ENCODE measurements around the gene ATOH8.

ATOH8 gene

DNA sequence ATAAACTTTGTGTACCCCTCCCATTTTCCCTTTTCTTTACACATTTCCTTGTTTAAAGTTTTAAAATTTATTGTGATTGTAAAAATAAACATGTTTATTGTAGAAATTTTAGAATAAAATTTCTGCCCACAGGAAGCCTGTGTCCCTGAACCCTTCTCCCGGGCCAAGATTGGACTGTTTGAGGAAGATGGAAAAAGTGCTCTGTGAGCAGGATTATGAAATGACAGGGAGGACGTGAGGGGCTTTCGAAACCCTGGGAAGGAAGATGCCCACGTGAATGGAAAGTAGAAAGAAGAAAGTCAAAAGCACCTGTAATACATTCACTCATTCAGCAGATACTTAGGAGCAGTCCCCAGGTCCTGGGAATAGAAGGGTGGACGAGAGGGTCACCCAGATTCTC, 25.4 kb upstream of the ATOH8 start:
- H3K27me3 ChIP-seq (ENCODE audit: control insufficient read depth, insufficient read depth, low read length, poor library complexity, severe bottlenecking) = peaks cover 6% of the 10 kb centered on the region
- 80 to 93% methylated on average over 5 of the region's 5 CpGs for WGBS, 2 experiments
- no peaks in the 10 kb centered on the region for H3K9me3 ChIP-seq (ENCODE audit: control insufficient read depth, low read length)
- H3K27ac ChIP-seq (ENCODE audit: insufficient read depth, low read depth, low read length, poor library complexity, severe bottlenecking) = no peak overlapping the region
- H3K4me3 ChIP-seq (ENCODE audit: insufficient read depth, low read depth, low read length) = no peak overlapping the region
- peaks cover 5% of the 10 kb centered on the region for H3K4me1 ChIP-seq (ENCODE audit: control insufficient read depth, insufficient read depth, low read length)
- no peaks in the 10 kb centered on the region for H3K36me3 ChIP-seq (ENCODE audit: control insufficient read depth, insufficient read depth, low read length)

DNA sequence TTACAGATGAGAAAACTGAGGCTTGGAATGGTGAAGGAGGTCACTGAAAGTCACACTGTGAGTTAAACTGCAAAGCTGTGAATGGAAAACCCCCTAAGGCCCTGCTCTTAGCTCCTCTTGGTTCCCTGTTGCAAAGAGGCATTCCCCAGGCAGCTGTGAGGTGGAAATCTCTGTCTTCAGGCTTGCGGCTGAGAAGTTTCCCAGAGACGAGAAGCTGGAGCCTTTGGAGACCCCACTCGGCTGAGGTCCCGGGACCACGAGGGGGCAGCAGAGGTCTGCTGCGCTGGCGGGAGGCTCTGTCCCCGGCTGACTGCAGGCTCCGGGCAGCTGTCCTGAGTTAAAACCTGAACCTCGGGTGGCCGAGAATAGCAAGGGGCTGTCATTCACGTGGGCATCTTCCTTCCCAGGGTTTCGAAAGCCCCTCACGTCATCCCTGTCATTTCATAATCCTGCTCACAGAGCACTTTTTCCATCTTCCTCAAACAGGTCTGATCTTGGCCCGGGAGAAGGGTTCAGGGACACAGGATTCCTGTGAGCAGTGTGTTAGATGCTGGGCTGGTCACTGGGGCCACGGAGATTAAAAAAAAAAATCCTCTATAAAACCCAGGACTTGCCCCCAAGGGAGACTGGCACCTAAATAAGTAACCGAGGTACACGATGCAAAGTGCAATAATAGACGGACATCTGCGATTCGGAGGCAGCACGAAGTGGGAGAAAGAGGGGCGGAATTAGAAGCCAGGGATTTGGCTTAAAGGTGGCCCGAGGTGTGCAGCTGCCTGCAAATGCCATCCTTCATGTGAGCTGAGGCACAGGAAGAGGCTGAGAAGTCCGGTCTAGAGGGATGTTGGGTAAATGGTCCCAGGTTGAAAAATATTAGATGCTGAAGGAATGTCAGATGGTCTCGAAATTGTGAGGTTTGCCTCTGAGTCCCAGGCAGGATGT, 24.6 kb upstream of the ATOH8 start:
- Histone ChIP-seq H3K4me3 (ENCODE audit: insufficient read depth, low read depth, low read length) (no peak overlapping the region), H3K27ac (ENCODE audit: insufficient read depth, low read depth, low read length, poor library complexity, severe bottlenecking) (no peak overlapping the region), H3K9me3 (ENCODE audit: control insufficient read depth, low read length) (no peaks in the 10 kb centered on the region), H3K4me1 (ENCODE audit: control insufficient read depth, insufficient read depth, low read length) (peaks cover 5% of the 10 kb centered on the region), H3K27me3 (ENCODE audit: control insufficient read depth, insufficient read depth, low read length, poor library complexity, severe bottlenecking) (peaks cover 6% of the 10 kb centered on the region), H3K36me3 (ENCODE audit: control insufficient read depth, insufficient read depth, low read length) (no peaks in the 10 kb centered on the region)
- 45 to 46% methylated on average over 26 of the region's 26 CpGs for WGBS, 2 experiments

DNA sequence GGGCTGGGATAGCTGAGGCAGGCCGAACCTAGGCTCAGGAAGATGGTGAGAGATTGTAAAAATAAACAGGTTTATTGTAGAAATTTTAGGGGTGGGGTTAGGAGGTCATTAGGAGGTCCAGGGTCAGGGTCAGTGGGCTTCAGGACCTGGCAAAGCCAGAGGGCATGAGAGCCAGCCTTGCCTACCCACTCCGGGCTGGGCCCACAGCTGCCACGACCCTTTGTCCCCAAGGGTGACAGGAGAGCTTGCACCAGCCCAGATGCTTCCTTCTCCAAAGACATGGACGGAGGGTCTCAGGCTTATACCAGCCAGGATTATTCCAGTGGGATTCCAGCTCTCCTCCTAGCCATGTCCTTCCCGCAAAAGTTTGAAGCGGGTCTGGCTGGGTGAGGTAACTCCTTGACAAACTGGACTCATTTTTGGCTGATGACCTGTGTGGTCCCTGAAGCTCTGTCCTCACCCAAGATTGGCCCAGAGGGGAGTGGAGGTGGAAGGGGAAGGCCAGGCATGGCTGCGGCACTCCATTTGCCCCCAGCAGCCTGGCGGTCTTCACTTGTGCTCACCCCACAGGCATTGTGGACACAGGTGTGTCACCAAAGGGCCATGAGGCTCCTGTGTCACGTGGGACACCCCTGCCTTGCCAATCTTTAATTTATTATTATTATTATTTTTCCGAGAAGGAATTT, 23.8 kb upstream of the ATOH8 start:
- Histone ChIP-seq H3K27me3 (ENCODE audit: control insufficient read depth, insufficient read depth, low read length, poor library complexity, severe bottlenecking) (peaks cover 6% of the 10 kb centered on the region), H3K4me3 (ENCODE audit: insufficient read depth, low read depth, low read length) (no peak overlapping the region), H3K9me3 (ENCODE audit: control insufficient read depth, low read length) (no peaks in the 10 kb centered on the region), H3K36me3 (ENCODE audit: control insufficient read depth, insufficient read depth, low read length) (no peaks in the 10 kb centered on the region), H3K27ac (ENCODE audit: insufficient read depth, low read depth, low read length, poor library complexity, severe bottlenecking) (no peak overlapping the region), H3K4me1 (ENCODE audit: control insufficient read depth, insufficient read depth, low read length) (peaks cover 5% of the 10 kb centered on the region)
- 89 to 93% methylated on average over 10 of the region's 10 CpGs for WGBS, 2 experiments

DNA sequence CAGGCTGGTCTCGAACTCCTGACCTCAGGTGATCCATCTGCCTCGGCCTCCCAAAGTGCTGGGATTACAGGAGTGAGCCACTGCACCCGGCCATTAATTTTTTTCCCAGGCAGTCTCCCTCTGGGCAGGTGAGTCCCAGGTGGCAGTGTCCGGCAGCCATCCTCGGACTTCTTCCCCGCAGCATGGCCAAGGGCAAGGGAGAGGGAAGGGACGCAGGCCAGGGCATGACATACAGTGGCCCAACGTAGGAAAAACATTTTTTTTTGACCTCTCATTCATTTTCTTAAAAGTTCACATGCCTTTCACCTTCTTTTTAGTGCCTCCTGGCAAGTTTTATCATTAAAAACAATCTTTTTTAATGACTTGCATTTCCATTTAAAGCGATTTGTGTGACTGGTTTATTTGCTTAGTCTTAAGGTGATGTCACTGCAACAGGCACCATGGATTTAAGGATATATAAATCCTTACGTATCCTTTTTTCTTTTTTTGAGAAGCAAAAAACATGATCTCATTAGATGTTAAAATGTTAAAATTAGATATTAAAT, 23.0 kb upstream of the ATOH8 start:
- no peaks in the 10 kb centered on the region for H3K36me3 ChIP-seq (ENCODE audit: control insufficient read depth, insufficient read depth, low read length)
- peaks cover 6% of the 10 kb centered on the region for H3K27me3 ChIP-seq (ENCODE audit: control insufficient read depth, insufficient read depth, low read length, poor library complexity, severe bottlenecking)
- WGBS, 2 experiments = 93 to 95% methylated on average over 9 of the region's 10 CpGs
- H3K4me1 ChIP-seq (ENCODE audit: control insufficient read depth, insufficient read depth, low read length) = peaks cover 5% of the 10 kb centered on the region
- no peak overlapping the region for H3K4me3 ChIP-seq (ENCODE audit: insufficient read depth, low read depth, low read length)
- no peaks in the 10 kb centered on the region for H3K9me3 ChIP-seq (ENCODE audit: control insufficient read depth, low read length)
- H3K27ac ChIP-seq (ENCODE audit: insufficient read depth, low read depth, low read length, poor library complexity, severe bottlenecking) = no peak overlapping the region

DNA sequence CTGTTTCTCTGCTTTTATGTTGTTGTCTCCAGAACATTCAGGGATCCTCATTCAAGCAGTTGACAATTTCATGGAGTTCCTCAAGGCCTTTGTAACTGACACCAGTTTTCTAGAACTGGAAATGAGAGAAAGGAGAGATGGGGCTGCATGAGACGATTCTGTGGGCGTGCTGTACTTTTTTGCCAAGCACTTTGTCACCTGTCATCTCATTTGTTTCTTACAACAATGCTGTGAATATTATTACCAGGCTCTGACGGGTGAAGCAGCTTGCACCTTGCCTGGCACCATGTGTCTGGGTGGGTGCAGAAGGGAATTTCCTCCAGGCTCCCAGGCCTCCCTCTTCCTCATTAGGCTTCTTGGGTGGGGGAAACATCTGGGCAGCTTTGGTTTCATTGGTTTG, 22.2 kb upstream of the ATOH8 start:
- no peak overlapping the region for H3K27ac ChIP-seq (ENCODE audit: insufficient read depth, low read depth, low read length, poor library complexity, severe bottlenecking)
- peaks cover 6% of the 10 kb centered on the region for H3K27me3 ChIP-seq (ENCODE audit: control insufficient read depth, insufficient read depth, low read length, poor library complexity, severe bottlenecking)
- H3K36me3 ChIP-seq (ENCODE audit: control insufficient read depth, insufficient read depth, low read length) = no peaks in the 10 kb centered on the region
- no peaks in the 10 kb centered on the region for H3K9me3 ChIP-seq (ENCODE audit: control insufficient read depth, low read length)
- H3K4me3 ChIP-seq (ENCODE audit: insufficient read depth, low read depth, low read length) = no peak overlapping the region
- WGBS, 2 experiments = 86 to 100% methylated on average over 3 of the region's 3 CpGs
- peaks cover 5% of the 10 kb centered on the region for H3K4me1 ChIP-seq (ENCODE audit: control insufficient read depth, insufficient read depth, low read length)

DNA sequence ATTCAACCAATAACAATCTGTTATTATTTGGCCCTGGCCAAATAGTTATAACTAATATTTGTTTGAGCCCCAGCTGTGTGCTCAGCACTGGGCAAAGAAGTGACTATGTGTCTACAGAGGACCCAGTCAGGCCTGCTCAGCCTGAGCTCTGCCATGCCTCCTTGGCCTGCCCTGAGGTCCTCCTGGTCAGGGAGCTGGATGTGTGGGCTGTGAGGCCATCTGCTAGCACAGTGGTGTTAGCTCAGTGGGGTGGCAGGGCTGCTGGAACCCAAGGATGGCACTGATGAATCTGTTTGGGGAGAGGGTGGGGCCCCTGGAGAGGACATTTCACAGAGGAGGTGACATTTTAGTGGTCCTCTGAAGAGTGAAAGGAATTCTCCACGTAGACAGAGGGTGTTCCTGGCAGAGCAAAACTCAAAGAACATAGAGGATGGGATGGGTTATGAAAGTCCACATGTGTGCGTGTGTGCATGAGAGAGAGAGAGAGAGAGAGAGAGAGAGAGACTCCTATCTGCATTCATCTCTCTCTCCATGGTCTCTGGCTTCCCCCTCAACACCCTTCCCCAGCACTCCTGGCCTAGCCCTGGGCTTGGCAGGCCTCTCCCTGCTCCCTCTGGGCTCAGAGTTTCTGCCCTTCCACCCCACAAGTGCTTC, 21.2 kb upstream of the ATOH8 start:
- H3K27me3 ChIP-seq (ENCODE audit: control insufficient read depth, insufficient read depth, low read length, poor library complexity, severe bottlenecking) = peaks cover 6% of the 10 kb centered on the region
- H3K9me3 ChIP-seq (ENCODE audit: control insufficient read depth, low read length) = no peaks in the 10 kb centered on the region
- WGBS, 2 experiments = 93% methylated on average over 2 of the region's 2 CpGs
- H3K4me1 ChIP-seq (ENCODE audit: control insufficient read depth, insufficient read depth, low read length) = peaks cover 5% of the 10 kb centered on the region
- no peaks in the 10 kb centered on the region for H3K36me3 ChIP-seq (ENCODE audit: control insufficient read depth, insufficient read depth, low read length)
- H3K4me3 ChIP-seq (ENCODE audit: insufficient read depth, low read depth, low read length) = no peak overlapping the region
- no peak overlapping the region for H3K27ac ChIP-seq (ENCODE audit: insufficient read depth, low read depth, low read length, poor library complexity, severe bottlenecking)

DNA sequence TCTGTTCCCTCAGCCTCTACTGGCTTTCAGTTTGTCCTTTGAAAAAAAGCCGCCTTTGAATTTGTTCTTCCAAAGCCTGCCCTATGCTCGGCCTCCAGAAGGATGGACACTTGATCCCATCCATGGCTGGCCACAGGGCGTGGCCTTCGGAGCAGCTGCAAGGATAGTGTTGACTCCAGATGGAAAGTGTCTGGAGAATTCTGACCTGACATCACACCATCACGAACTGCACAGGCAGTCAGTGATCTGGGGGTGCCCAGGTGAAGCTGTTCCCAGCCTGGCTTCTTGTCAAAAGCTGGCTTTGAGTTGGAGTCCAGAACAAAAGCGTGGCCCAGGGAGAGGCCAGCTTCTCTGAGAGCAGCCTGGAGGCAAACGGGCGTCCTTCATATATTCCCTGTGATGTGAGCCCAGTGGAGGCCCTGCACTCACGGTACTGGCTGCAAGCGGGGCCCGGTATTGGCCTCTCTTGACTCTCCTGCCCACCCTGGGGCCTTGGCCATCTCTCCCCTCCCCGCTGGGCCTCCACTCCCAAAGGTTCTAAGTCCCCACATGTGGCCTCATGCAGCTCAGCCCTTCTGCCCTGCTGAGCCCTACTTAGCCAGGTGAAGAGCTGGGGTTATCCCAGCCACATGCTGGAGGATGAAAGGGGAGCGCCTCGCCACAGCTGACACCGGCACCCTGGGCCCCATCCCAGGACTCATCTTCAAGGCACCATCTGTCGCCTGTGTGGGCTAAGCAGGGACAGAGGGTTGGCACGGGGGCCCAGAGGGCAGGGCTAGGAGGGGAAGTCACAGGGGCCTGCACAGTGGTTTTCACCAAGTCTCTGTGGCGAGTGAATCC, 20.4 kb upstream of the ATOH8 start:
- WGBS, 2 experiments = 93 to 94% methylated on average over 18 of the region's 18 CpGs
- no peaks in the 10 kb centered on the region for H3K36me3 ChIP-seq (ENCODE audit: control insufficient read depth, insufficient read depth, low read length)
- peaks cover 5% of the 10 kb centered on the region for H3K4me1 ChIP-seq (ENCODE audit: control insufficient read depth, insufficient read depth, low read length)
- H3K9me3 ChIP-seq (ENCODE audit: control insufficient read depth, low read length) = no peaks in the 10 kb centered on the region
- H3K4me3 ChIP-seq (ENCODE audit: insufficient read depth, low read depth, low read length) = no peak overlapping the region
- H3K27ac ChIP-seq (ENCODE audit: insufficient read depth, low read depth, low read length, poor library complexity, severe bottlenecking) = no peak overlapping the region
- peaks cover 5% of the 10 kb centered on the region for H3K27me3 ChIP-seq (ENCODE audit: control insufficient read depth, insufficient read depth, low read length, poor library complexity, severe bottlenecking)

DNA sequence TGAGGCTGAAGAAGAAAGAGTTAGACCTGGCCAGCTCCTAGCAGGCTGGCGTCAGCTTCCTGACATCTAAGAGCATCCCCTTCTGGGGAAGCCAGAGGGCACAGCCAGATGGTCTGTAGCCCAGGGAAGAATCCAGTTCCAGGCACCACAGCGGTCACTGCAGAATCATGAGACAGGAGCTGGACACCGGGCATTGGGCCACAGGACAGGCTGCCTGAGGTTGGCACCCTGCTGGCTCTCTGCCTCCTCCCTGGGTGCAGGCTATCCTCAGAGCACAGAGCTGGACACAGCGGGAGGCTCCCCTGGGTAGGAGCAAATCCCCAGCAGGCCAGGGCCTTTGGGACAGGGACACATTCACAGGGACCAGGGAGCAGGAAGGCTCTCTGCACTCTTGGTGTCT, 19.8 kb upstream of the ATOH8 start:
- WGBS, 2 experiments = 92 to 96% methylated on average over 4 of the region's 4 CpGs

DNA sequence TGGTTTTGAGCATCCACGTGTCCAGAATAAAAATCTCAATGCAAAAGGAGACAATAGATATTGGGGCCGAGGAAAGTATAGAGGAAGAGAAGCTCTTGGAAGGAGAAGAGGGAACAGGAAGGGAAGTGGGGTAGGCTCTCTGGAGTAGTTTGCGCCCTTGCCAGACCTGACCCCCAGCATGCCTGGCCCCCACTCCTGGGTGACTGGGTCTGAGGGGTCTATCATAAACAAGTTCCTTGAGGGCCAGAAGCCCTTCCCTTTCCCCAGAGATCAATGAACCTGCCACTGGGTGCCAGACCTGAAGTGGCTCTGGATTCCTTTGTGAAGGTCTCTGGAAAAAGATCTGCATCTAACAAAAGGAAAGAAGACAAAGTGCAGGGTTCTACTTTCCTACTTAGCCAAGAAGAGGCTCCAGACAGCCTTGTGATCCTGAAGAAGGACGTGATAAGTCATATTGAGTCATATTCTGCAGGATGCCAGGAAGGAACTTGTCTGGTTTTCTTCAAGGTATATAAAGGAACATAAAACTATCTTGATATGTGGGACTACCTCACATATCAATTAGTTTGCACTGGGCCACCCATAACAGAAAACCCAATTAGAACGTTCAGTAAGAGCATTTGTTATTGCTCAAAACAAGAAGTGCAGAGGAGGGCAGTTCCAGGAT, 18.7 kb upstream of the ATOH8 start:
- no peak overlapping the region for H3K4me3 ChIP-seq (ENCODE audit: insufficient read depth, low read depth, low read length)
- no peaks in the 10 kb centered on the region for H3K36me3 ChIP-seq (ENCODE audit: control insufficient read depth, insufficient read depth, low read length)
- no peaks in the 10 kb centered on the region for H3K4me1 ChIP-seq (ENCODE audit: control insufficient read depth, insufficient read depth, low read length)
- no peaks in the 10 kb centered on the region for H3K9me3 ChIP-seq (ENCODE audit: control insufficient read depth, low read length)
- no peaks in the 10 kb centered on the region for H3K27me3 ChIP-seq (ENCODE audit: control insufficient read depth, insufficient read depth, low read length, poor library complexity, severe bottlenecking)
- H3K27ac ChIP-seq (ENCODE audit: insufficient read depth, low read depth, low read length, poor library complexity, severe bottlenecking) = no peak overlapping the region
- 88 to 94% methylated on average over 5 of the region's 5 CpGs for WGBS, 2 experiments

More for the DNA sequence above, 19.8 kb upstream of the ATOH8 start:
- Histone ChIP-seq H3K36me3 (ENCODE audit: control insufficient read depth, insufficient read depth, low read length) (no peaks in the 10 kb centered on the region), H3K4me3 (ENCODE audit: insufficient read depth, low read depth, low read length) (no peak overlapping the region), H3K4me1 (ENCODE audit: control insufficient read depth, insufficient read depth, low read length) (peaks cover under 1% of the 10 kb centered on the region), H3K9me3 (ENCODE audit: control insufficient read depth, low read length) (no peaks in the 10 kb centered on the region), H3K27me3 (ENCODE audit: control insufficient read depth, insufficient read depth, low read length, poor library complexity, severe bottlenecking) (no peaks in the 10 kb centered on the region), H3K27ac (ENCODE audit: insufficient read depth, low read depth, low read length, poor library complexity, severe bottlenecking) (no peak overlapping the region)

Data from ectodermal cell (in vitro differentiated cells).